HUES64 (cell line): ENCODE results near the gene NF2.

Experiments used
- H3K27ac ChIP-seq: 2 replicates; pipeline ENCODE4 v1.7.0; 2013; ENCODE audit warnings: low read depth, low read length, inconsistent platforms
- H3K27me3 ChIP-seq: 2 replicates; pipeline ENCODE4 v1.6.1; 2013; ENCODE audit warnings: mild to moderate bottlenecking, low read length; ENCODE audit not compliant: insufficient read depth
- H3K36me3 ChIP-seq: 2 replicates; pipeline ENCODE4 v1.6.1; 2013; ENCODE audit warnings: mild to moderate bottlenecking, low read length; ENCODE audit not compliant: insufficient read depth
- H3K4me1 ChIP-seq: 2 replicates; pipeline ENCODE4 v1.6.1; 2013; ENCODE audit warnings: mild to moderate bottlenecking, low read length, moderate library complexity; ENCODE audit not compliant: insufficient read depth
- H3K4me3 ChIP-seq: 2 replicates; pipeline ENCODE4 v1.5.1; 2013; ENCODE audit warnings: mild to moderate bottlenecking, low read length, moderate library complexity
- H3K9ac ChIP-seq: 2 replicates; pipeline ENCODE4 v1.6.1; 2013; ENCODE audit warnings: mild to moderate bottlenecking, low read depth, low read length
- H3K9me3 ChIP-seq: 2 replicates; pipeline ENCODE4 v1.6.1; 2013; ENCODE audit warnings: low read depth, low read length; ENCODE audit not compliant: insufficient read depth
- WGBS: fragments of 150-250, 120-280 bp; methylation state at CpG from one replicate; pipeline ENCODE4 v1.1.7; 2013; ENCODE audit warnings: missing lambda C conversion rate; 5-methylcytosine and 5-hydroxymethylcytosine counted together

The NF2 gene

GRCh38 chr22:29737251-29738117 lies 134.1 kb downstream of the NF2 start:
- 90% methylated on average over 22 of the region's 22 CpGs for WGBS
- Histone ChIP-seq H3K27me3 (no peaks in the 10 kb centered on the region), H3K9me3 (no peaks in the 10 kb centered on the region), H3K9ac (no peak overlapping the region), H3K27ac (no peak overlapping the region), H3K4me1 (peaks cover 9% of the 10 kb centered on the region; the same call in 1 of the 2 replicates), H3K36me3 (no peaks in the 10 kb centered on the region), H3K4me3 (no peak overlapping the region)

- no peak overlapping the region for H3K4me3 ChIP-seq
- no peak overlapping the region for H3K27ac ChIP-seq
- H3K9ac ChIP-seq = no peak overlapping the region
- no peaks in the 10 kb centered on the region for H3K9me3 ChIP-seq
- H3K36me3 ChIP-seq = no peaks in the 10 kb centered on the region
- 87% methylated on average over 15 of the region's 15 CpGs for WGBS
- H3K27me3 ChIP-seq = no peaks in the 10 kb centered on the region
- peaks cover 9% of the 10 kb centered on the region; the same call in 1 of the 2 replicates for H3K4me1 ChIP-seq
These were observed 134.8 kb downstream of the NF2 start for GRCh38 chr22:29738118-29738815.

GRCh38 chr22:29739346-29739875 lies 136.0 kb downstream of the NF2 start:
- no peaks in the 10 kb centered on the region for H3K36me3 ChIP-seq
- no peak overlapping the region for H3K4me3 ChIP-seq
- WGBS = 95% methylated on average over 17 of the region's 17 CpGs
- no peak overlapping the region for H3K27ac ChIP-seq
- H3K4me1 ChIP-seq = peaks cover 6% of the 10 kb centered on the region; the same call in 1 of the 2 replicates
- H3K27me3 ChIP-seq = no peaks in the 10 kb centered on the region
- no peak overlapping the region for H3K9ac ChIP-seq
- no peaks in the 10 kb centered on the region for H3K9me3 ChIP-seq

- Histone ChIP-seq H3K4me3 (no peak overlapping the region), H3K27ac (no peak overlapping the region), H3K9me3 (no peaks in the 10 kb centered on the region), H3K36me3 (no peaks in the 10 kb centered on the region), H3K9ac (no peak overlapping the region), H3K4me1 (peaks cover 2% of the 10 kb centered on the region; the same call in 1 of the 2 replicates), H3K27me3 (no peaks in the 10 kb centered on the region)
- 96% methylated on average over 5 of the region's 5 CpGs for WGBS
These were observed 136.8 kb downstream of the NF2 start for GRCh38 chr22:29740216-29740615.

GRCh38 chr22:29741926-29742325 lies 138.5 kb downstream of the NF2 start:
- no peaks in the 10 kb centered on the region for H3K9me3 ChIP-seq
- H3K4me1 ChIP-seq = no peaks in the 10 kb centered on the region
- WGBS = 92% methylated on average over 2 of the region's 2 CpGs
- H3K36me3 ChIP-seq = no peaks in the 10 kb centered on the region; the same call in 1 of the 2 replicates
- H3K4me3 ChIP-seq = no peak overlapping the region
- H3K9ac ChIP-seq = no peak overlapping the region
- H3K27me3 ChIP-seq = no peaks in the 10 kb centered on the region
- no peak overlapping the region for H3K27ac ChIP-seq

- H3K36me3 ChIP-seq = no peaks in the 10 kb centered on the region; the same call in 1 of the 2 replicates
- WGBS = 84% methylated on average over 13 of the region's 13 CpGs
- no peaks in the 10 kb centered on the region for H3K9me3 ChIP-seq
- H3K9ac ChIP-seq = no peak overlapping the region
- H3K4me3 ChIP-seq = no peak overlapping the region
- H3K27me3 ChIP-seq = no peaks in the 10 kb centered on the region
- no peaks in the 10 kb centered on the region for H3K4me1 ChIP-seq
- no peak overlapping the region for H3K27ac ChIP-seq
These were observed 138.9 kb downstream of the NF2 start for GRCh38 chr22:29742326-29742725.

GRCh38 chr22:29744902-29745301 lies 141.5 kb downstream of the NF2 start:
- Histone ChIP-seq H3K4me1 (no peaks in the 10 kb centered on the region), H3K36me3 (no peaks in the 10 kb centered on the region; the same call in 1 of the 2 replicates), H3K9ac (no peak overlapping the region), H3K27me3 (no peaks in the 10 kb centered on the region), H3K9me3 (no peaks in the 10 kb centered on the region), H3K27ac (no peak overlapping the region), H3K4me3 (no peak overlapping the region)
- WGBS = 93% methylated on average over 8 of the region's 8 CpGs

GRCh38 chr22:29747832-29748231 lies 144.4 kb downstream of the NF2 start:
- H3K9ac ChIP-seq = no peak overlapping the region; the same call in 1 of the 2 replicates
- H3K4me1 ChIP-seq = no peaks in the 10 kb centered on the region
- H3K36me3 ChIP-seq = no peaks in the 10 kb centered on the region; the same call in 1 of the 2 replicates
- H3K27me3 ChIP-seq = no peaks in the 10 kb centered on the region
- H3K27ac ChIP-seq = no peak overlapping the region
- no peaks in the 10 kb centered on the region for H3K9me3 ChIP-seq
- WGBS = 92% methylated on average over 7 of the region's 7 CpGs
- no peak overlapping the region for H3K4me3 ChIP-seq
